Measurements from ENCODE around the gene IL6.

DNA sequence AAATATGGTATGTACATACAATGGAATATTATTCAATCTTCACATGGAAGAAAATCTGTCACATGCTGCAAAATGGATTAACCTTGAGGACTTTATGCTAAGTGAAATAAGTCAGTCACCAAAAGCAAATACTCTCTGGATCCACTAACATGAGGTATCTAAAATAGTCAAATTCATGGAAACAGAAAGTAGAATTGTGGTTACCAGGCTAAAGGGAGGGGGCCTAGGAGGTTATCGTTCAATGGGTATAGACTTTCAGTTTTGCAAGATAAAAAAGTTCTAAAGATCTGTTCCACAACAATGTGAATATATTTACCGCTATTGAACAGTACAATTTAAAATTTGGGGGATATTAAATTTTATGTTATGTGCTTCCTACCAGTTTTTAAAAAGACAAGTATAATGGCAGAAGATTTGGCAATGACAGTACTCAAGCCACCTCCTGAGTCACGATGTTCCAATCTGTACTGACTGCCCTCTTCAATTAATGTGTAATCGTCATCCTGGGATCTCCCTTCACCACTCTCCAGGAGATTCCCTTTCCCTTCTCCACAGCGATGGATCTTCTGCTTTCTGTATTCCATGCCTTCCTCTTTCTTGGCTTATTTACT is 32.3 kb upstream of the IL6 start:
- TF ChIP-seq CTCF (IDR thresholded peaks at IDR 0.05) (no peak), POLR2A (IDR thresholded peaks at IDR 0.05) (no peak), POLR2AphosphoS5 (IDR thresholded peaks at IDR 0.05) (no peak)

Measured in sigmoid colon (tissue), 4 donors.